Omental fat pad (tissue), 4 donors: ENCODE measurements around the gene NDUFB10. TPM values are rescaled to one million over a fixed set of nuclear protein-coding genes. Genes with fewer than 3 reads are reported as not detected.
A peak's percentile ranks its signal among the peaks of the same experiment; 100 is the strongest.

Source experiments
- ATAC-seq: fragments of 150-250 bp; one replicate; pipeline ENCODE4 v1.9.1; 2016; ENCODE audit warnings: mild to moderate bottlenecking, moderate library complexity; ENCODE audit not compliant: low FRiP score
- DNase-seq: peaks from one replicate; pipeline ENCODE4 v3.0.0-alpha.2; 2019; ENCODE audit warnings: low spot score
- total RNA-seq, 4 donors: library from RNA; depleted of rRNA; stranded (reverse); fragments of >200 nt; gene quantifications; one replicate each; pipeline ENCODE4 v1.1.0, GENCODE V29; 2016
- TF ChIP-seq, protein P1 (sequence below), 3 donors: fragments of 450-650 bp; IDR thresholded peaks; one replicate each; pipeline ENCODE4 v1.5.1; 2016 to 2017; ENCODE audit warnings: antibody characterized with exemption in 3 of 3, mild to moderate bottlenecking in 3 of 3, moderate library complexity in 2 of 3

NDUFB10 gene
- total RNA-seq, 4 donors from 2014 or later = 144 to 240 (median 183) TPM

DNA sequence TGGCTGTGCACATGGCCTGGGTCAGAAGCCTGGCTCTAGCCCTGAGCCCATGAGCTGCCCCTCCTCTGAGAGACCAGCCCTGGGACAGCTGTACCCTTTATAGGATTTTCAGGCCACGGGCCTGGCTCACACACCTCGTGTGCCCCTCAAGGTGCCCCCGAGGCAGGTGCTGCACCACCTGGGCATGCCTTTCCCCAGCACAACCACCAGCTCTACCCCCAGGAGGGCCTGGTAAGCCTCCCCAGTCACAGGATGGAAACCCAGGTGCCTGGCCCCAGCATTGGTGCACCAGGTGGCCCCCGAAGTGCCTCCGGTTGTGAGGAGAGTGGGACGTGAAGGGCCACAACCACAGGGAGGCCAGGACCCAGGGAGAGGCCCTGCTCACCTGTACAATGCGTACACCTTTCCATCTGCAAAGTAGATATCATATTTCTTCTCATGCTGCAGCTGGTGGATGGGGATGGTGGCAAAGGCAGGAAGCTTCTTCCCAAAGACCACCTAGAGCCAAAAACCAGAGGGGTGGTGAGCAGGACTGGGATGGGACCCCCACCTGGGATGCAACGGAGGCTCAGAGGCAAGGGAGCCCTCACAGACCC lies 44.0 kb downstream of the NDUFB10 start:
- ATAC-seq = no peak
- no peak for DNase-seq
- TF ChIP-seq, protein P1, sequence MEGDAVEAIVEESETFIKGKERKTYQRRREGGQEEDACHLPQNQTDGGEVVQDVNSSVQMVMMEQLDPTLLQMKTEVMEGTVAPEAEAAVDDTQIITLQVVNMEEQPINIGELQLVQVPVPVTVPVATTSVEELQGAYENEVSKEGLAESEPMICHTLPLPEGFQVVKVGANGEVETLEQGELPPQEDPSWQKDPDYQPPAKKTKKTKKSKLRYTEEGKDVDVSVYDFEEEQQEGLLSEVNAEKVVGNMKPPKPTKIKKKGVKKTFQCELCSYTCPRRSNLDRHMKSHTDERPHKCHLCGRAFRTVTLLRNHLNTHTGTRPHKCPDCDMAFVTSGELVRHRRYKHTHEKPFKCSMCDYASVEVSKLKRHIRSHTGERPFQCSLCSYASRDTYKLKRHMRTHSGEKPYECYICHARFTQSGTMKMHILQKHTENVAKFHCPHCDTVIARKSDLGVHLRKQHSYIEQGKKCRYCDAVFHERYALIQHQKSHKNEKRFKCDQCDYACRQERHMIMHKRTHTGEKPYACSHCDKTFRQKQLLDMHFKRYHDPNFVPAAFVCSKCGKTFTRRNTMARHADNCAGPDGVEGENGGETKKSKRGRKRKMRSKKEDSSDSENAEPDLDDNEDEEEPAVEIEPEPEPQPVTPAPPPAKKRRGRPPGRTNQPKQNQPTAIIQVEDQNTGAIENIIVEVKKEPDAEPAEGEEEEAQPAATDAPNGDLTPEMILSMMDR (IDR thresholded peaks at IDR 0.05) = no peak

DNA sequence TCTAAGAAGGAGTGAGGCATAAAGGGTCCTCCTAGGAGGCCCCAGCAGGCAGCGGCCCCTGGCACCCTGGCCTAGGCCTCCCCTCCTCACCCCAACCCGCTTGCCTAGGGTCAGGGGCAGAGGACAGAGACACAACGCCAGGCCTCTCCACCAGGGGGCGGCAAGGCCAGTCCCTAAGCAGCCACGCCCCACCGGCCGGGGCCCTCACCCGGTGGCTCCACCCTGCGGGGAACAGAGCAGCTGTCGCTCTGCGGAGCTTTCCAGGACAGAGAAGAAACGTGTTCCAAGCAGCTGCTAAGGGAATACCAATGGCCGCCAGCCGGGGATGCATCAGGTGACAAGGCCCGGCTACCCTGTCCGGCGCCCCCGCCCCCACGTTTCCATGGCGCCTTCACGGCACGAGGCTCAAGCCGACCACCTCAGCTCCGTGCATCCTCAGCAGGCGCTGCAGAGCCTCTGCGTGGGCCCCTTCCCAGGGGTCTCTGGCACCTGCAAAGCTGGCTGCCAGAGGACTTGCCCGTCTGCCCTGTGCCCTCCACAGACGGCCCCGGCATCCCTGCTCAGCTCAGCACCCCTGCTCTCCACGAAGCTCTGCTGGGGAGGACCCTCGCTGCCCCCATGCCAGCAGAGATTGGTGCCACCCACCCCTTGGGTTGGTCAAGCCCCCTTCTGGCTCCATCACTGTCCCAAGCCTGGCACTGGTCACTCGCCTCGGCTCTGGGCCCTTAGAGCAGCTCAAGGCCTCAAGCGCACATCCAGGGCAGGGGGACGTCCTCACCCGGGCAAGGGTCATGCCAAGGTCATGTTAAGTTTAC lies 44.7 kb downstream of the NDUFB10 start:
- ATAC-seq (no peak), DNase-seq (peak; percentile 77)
- TF ChIP-seq, protein P1 (IDR thresholded peaks at IDR 0.05) = peak in 1 of 3 donors; percentile 90

DNA sequence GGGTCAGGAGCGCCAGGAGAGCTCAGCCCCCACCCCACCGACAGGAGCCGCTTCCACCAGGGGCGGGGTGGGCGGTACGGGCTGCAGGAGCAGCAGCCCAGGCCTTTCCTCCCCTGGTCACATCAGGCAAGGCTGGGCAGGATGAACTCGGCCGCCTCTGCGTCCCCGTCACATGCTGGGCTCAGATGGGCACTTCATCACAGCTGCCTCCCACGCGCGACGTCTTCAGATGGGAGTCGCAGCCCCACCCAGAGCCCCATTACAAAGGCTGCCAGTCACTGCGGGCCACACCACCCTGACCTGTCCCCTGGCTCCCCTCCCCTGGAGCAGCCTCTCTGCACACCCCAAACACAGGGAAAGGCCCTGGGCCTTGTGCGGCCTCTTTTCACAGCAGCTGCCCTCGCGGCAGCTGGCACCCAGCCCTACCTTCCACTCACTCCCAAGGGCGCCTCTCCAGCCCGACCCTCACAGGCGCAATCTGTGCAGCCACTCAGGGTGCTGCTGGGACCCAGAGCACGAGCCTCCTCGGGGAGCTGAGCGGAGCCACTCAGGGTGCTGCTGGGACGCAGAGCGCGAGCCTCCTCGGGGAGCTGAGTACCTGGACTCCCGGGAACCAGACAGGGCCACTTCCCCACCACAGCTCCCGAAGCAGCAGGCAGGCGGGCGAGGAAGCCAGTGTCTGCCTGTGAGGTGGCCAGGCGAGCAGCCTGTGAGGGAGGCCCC lies 45.6 kb downstream of the NDUFB10 start:
- TF ChIP-seq, protein P1 (IDR thresholded peaks at IDR 0.05) = no peak
- DNase-seq = no peak
- ATAC-seq = no peak

DNA sequence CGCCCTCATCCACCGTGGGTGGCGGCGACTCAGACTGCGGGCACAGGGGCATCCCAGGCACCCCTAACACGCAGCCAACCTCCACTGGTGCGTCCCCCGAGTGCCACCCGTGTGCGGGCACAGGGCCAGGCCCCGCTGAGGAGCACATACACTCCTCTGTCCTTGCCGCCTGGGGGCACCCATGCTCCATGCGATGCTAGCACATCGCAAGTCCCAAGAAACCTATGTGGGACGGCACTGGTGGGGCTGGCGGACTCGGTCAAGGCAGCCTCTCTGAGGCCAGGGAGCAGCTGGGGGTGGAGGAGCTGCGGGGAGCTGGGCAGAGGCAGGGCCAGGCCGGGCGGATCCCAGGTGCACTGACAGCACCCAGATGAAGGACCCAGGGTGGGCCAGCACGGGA lies 46.3 kb downstream of the NDUFB10 start:
- no peak for ATAC-seq

DNA sequence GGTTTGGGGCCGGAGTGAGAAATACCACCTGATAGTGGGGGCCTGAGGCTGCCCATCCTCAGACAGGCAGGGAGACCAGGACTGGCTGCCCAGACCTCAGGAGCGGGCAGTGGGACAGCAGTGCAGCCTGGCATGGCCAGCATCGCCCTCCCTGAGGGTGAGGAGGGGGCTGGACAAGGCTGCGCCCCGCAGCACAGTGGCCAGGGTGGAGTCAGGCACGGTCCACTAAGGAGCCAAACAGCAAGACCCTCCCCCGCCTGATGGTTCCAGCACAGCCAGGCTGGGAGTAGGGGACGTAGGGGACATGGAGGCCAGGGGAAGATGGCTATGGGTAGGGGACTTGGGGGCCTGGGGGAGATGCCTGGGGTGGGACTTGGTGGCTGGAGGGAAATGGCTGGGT lies 47.0 kb downstream of the NDUFB10 start:
- DNase-seq (no peak), ATAC-seq (no peak)
- TF ChIP-seq, protein P1 (IDR thresholded peaks at IDR 0.05) = no peak

More for the DNA sequence above, 46.3 kb downstream of the NDUFB10 start:
- TF ChIP-seq, protein P1 (IDR thresholded peaks at IDR 0.05) = no peak
- no peak for DNase-seq

DNA sequence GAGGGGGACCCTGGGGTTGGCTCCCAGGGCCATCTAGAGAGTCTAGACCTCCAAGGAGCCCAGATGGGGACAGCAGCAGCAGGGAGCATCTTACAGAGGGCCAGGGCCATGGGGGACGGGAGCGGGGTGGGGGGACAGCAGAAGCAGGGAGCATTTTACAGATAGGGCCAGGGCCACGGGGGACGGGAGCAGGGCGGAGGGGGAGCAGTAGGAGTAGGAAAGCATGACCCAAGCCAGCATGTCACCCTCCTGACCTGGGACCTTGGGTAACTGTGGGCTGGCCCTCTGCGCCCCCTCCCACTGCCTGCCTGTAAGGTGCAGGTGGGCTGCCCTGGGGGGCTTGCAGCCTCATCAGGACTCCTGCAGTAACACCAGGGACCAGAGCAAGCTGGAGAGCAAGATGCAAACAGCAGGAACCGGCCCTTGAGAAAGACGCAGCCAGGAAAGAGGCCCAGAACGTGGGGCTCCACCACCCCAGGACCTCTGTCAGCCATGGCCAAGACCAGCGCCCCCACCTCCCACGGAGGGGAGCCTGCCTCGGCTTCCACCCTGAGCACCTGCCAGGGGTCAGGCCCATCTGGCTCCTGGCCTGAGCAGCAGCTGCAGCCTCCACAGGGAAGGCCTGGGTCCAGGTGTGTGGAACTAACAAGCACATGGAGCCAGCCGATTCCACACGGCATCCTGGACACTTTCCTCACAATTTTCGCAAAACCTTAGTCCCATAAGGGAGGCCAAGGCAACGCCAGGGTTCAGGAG lies 47.9 kb downstream of the NDUFB10 start:
- TF ChIP-seq, protein P1 (IDR thresholded peaks at IDR 0.05) = no peak
- DNase-seq (no peak), ATAC-seq (no peak)
